NCI-H2196 (cell line): ENCODE data around the gene ZNF324.
"Not testable (repeated sequence)": the region's sequence is repeated elsewhere in the genome, so short reads cannot be mapped to it uniquely, and the experiment has no call there.

ENCODE experiments used
- DNase-seq: peaks from one replicate; lab custom pipeline; 2025; ENCODE audit not compliant: unreplicated experiment; lab: John Stamatoyannopoulos, UW

Gene ZNF324

DNA sequence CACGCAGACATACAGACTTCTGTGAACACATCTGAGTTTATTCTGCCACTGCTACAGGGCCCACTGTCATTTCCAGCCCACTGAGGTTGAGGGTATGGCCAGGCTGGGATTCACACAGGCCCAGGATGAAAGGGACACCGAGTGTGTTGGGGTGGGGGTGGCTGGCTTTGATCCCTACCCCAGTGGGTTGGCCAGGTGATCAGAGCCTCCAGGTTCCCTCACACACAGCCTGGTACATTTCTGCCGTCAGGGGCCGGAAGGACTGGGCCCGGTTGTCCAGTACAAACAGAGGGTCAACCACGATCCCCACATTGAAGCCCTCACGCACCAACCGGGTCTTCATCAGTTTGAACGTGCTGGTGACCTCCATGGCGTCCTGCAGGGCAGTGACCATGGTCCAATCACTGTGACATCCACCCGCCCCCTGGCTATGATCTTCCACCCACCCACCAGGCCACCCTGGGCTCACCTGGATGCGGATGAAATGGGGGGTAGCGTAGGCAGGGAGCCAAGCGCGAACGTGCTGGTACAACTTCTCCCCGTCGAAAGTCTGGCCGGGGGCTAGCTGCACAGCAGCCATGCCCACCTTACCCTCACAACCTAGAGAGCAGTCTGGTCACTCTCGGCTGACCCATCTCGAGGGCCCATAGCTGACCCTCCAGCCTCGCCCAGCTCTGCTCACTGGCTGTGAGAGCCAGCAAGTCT, 31.6 kb downstream of the ZNF324 start:
- DNase-seq, result no peak

DNA sequence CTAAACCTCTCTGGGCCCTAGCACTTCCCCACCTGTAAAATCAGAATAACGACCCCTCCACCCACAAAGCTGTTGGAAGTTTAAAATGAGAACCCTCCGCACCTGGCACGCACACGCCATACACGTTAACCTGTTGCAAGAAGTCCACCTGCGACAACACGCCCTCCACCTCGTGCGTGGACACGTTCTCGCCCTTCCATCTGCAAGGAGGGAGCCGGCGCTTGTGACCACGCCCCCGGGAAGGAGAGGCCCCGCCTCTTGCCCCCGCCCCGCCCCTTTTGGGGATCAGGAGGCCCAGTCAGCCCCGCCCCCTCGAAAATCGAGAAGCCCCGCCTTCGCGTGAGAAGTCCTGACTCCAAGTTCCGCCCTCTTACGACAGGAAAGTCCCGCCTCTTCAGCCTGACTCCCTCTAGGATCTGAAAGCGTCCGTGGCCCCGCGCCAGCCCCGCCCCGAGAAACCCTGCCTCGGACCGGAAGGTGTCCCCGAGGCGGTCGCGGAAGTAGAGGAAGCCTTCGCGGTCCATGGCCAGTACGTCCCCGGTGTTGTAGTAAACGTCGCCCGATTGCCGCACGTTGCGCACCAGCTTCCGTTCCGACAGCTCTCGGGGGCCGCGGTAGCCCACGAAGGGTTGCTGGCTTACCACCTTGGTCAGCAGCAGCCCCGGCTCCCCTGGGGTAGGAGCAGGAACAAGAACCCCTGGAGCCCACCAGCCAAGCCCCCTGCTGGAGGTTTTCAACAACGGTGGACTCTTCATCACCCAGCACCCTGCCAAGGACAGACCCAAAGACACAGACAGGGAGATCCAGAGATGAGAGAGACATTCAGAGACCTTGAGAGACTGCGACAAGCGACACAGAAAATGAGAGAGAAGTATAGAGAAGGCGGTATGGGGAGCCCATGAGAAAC, 32.4 kb downstream of the ZNF324 start:
- peak; percentile 100 for DNase-seq

DNA sequence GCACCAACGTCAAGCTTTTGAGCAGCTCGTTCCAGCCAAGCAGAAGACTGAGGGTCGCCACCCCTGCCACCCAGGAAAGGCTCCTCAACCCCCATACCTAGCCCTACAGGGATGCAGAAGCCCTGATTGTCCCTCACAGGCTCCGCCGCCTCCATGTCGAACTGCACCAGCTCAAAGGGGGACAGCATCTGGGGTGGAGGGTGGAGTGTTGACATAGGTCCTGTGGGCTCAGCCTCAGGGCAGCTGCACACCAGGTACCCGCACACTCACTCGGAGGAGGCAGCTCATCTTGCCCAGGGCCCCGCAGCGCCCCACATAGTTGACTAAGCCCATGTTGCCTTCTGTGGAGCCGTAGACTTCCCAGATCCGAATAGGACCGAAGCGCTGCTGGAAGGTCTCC, 33.4 kb downstream of the ZNF324 start:
- DNase-seq, result no peak

DNA sequence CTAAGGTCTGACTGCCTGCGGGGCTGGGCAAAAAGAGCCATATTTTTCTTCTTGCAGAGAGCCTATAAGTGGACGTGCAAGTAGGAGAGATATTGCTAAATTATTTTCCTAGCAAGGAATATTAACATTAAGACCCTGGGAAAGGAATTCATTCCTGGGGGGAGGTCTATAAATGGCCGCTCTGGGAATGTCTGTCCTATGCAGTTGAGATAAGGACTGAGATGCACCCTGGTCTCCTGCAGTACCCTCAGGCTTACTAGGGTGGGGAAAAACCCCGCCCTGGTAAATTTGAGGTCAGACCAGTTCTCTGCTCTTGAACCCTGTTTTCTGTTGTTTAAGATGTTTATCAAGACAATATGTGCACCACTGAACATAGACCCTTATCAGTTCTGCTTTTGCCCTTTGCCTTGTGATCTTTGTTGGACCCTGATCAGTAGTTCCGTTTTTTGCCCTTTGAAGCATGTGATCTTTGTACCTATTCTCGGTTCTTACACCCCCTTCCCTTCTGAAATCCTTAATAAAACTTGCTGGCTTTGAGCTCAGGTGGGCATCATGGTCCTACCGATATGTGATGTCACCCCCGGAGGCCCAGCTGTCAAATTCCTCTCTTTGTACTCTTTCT, 40.8 kb downstream of the ZNF324 start:
- not testable (repeated sequence) for DNase-seq

DNA sequence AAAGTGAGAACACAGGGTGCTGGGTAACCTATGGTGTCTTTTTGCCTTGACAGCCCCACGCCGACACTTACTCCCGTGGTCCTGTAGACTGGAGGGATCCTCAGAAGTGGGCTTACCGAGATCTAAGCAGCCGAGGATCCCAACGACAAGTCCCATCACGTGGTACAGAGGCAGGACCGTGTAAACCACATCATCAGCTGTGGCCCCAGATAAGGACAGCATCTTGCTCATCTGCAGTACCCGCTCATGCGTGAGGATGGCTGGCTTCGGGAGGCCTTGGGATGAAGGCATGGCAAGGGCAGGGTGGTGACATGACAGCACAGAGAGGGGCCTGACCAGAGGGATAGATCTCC, 42.8 kb downstream of the ZNF324 start:
- DNase-seq, result no peak

- no peak for DNase-seq
These were observed 43.4 kb downstream of the ZNF324 start for GRCh38 chr19:58510084-58510862.

- DNase-seq, result no peak
These were observed 44.7 kb downstream of the ZNF324 start, which contains the start of gene SLC27A5 for GRCh38 chr19:58511353-58512208. SLC27A5 (minus strand) TSS chr19:58511992; CDS start chr19:58511955, 37 bp downstream.

DNA sequence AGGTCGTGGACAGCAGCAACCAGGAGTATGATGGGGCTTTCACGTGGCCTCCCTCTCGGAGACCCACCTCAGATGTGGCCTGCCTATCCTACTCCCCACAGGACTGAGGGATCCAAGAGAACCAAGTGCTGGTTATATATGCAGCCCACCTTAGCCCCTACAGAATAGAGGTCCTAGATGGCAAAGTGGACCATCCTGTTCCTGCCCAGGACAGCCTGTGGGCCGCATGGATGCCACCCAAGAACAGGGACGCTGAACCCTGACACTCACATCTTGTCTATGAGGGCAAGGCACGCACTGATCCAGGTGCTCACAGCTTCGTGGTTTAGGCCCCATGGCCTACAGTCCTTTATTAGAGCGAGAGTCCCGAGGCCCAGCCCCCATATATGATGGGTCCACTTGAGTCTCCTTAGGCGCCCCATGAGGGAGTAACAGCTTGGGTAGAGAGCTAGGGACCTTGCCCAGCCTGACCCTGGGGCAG, 46.4 kb downstream of the ZNF324 start:
- DNase-seq, result no peak

GRCh38 chr19:58513694-58514563, 47.0 kb downstream of the ZNF324 start:
- peak; percentile 98 for DNase-seq

DNA sequence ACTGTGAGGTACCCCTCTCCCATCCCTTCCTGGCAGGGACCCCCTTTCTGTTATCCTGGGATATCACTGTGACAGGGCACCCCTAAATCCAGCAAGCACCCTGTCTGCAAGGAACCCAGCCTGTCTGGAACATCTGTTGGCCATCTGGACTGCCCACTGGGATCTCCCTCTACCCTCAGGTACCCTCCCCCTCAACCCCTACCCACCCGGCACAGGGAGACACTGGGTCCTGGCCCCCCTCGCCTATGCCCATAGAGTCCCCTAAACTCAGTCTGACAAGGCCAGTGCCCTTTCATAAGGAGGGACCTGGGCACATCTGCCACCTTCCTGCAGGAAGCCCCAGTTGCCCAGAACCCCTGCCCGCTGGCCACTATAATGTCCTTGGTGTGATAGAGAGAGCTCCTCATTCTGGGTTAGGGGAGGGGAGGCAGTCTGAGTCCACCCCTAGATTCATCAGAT, 47.7 kb downstream of the ZNF324 start:
- DNase-seq, result no peak

DNA sequence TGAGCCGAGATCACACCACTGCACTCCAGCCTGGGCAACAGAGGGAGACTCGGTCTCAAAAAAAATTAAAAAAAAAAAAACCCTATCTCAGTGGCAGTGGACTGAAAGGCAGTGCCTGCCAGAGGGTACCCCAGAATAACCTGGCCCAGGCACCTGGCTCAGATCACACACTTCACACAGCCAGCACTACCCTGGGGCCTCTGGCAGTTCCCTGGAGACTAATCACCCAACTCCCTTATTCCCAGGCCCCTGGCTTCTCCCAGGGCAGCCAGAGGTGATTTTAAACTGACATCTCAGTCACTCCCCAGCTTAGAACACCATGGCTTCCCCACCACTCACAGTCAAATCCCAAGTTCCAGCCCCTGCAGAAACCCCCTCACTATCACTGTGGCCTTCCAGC, 48.4 kb downstream of the ZNF324 start:
- DNase-seq, result no peak

DNA sequence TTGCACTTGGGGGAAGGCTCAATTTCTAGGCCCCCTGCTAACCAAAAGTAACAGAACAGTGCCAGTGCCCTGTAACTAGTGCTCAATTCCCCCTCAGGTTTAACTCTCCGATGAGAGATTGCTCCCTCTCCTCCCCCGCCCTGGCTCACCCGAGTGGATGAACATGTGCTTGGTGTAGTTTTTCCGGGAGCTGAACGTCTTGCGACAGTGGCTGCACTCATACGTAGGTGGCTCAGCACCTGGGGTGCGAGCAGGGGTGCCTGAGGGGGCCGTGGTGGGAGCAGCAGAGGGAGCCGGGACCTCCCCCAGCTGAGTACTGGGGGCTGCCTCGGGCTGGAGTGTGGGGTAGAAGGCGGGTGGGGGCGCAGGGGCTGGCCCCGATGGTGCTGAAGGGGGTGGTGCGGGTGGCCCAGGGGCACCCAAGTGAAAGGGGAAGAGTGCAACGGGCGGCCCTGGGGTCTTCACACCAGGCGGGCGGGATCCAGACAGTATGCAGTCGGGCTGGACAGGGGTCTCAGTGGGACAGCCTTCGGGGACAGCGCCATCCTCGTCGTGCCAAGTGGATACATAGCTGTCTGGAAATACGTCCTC, 49.5 kb downstream of the ZNF324 start:
- DNase-seq, result no peak

GRCh38 chr19:58516964-58517833, 50.3 kb downstream of the ZNF324 start:
- DNase-seq, result no peak

DNA sequence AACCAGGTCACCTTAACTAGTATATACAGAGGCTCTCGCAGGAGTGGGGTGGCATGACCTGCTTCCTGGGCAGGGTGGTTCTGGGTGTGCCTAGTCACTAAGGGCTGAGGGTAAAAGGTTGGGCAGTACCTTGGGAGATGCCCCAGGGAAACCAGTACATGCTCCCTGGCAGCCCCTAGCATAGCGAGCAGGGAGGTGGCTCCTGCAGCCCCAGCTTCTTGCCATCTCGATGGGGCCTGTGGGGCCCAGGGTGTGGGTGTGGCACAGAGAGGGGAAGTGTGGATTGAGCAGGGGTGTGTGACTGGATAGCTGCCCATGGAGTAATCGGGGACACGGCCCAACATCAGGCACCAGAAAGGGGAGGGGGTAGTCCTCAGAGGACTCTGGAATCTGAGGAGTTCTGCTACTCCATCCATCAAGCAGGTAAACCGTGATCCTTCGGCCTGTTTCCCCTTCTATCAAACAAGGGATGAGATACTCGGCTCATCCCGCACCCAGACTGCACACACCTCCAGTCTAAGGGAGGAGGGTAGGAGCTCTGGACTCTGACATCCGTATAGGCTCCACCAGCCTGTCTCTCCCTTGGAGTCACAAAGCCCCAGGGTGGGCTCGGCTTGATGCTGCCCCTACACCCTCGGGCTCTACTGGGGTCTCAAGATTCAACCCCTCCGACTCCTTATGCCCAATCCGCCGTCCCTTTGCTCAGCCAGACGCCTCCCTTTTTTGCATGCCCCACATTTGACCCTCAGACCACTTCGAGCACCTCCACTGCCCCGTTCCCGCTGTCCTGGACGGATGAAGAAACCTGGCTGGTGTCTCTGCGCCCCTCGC, 51.6 kb downstream of the ZNF324 start:
- DNase-seq, result no peak

DNA sequence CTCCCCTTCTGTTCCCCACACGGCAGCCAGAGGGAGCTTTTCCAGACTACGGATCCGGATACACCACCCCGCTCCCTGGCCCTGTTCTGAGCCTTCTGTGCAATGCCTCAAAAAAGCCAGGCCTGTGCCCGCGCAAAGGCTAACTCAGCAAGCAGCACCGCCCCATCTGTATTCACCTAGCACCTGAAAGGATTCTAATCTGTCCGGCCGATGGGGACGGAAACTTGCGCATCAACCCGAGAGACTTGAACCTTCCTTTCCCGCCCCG, 52.1 kb downstream of the ZNF324 start:
- DNase-seq, result peak; percentile 59

DNA sequence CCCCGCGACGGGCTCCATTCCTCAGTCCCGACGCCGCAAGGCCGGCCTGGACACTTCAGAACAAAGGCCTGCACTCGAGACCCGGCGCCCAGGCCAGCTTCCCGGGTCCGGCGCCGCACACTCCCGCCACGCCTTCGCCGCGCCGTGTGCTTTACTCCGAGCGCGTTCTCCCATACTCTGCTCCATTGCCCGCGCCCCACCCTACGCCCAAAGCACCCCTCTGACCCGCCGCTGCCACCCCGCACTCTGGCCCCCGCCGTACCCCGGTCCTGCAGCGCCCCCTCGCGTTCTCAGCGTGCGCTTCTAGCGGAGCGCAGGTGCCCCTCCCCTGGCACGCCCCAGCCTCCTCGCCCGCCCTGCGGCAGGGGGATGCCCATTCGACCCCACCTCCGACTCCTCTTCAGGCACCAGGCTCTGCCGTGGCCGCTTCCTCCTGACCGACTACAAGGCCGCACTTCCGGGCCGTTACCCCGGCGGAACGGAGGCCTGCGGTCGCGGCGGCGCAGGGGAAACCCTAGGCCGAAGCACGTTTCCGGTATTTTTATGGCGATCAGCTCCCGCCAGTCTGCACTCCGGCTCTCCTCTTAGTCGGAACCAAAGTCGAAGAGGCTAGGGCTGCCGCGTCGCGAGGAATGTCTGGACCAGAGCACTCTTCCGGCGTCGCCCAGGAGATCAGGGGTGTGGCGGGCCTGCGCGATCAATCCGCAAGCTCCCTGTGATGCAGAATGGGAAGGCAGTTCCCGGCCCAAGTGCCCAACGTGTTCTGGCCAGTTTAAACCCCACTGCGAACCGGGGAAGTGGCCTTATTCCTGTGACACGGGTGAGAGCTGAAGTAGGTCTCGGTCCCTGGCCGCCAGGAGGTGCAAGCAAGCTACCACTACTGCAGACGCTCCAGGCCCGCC, 52.7 kb downstream of the ZNF324 start, which contains the start of gene ZBTB45:
TSS of gene ZBTB45 (minus strand) at position 456 of the 902 bp plus-strand sequence. CDS start 2,137 bp downstream, outside the sequence.
- DNase-seq, result peak; percentile 96
